Activated CD4-positive, alpha-beta memory T cell treated with anti-CD3 and anti-CD28 coated beads, Interleukin-2, amount 10 ng/mL, durations not matched to agents 7 days and 5 days (primary cell): ENCODE results near the gene SIPA1L3. TPM values are rescaled to one million over a fixed set of nuclear protein-coding genes. Genes with fewer than 3 reads are reported as not detected.
"Not testable (repeated sequence)": the region's sequence is repeated elsewhere in the genome, so short reads cannot be mapped to it uniquely, and the experiment has no call there.

Source experiments
- CTCF ChIA-PET: fragments of 350-600 bp; sonication (Branson Sonifier 250); formaldehyde crosslinking; loops from one replicate; lab custom pipeline; 2021; ENCODE audit warnings: antibody characterized with exemption, inconsistent platforms; lab: Charles Lee
- POLR2A ChIA-PET: fragments of 350-600 bp; sonication (Branson Sonifier 250); formaldehyde crosslinking; loops from one replicate; lab custom pipeline; 2021; ENCODE audit warnings: antibody characterized with exemption; lab: Charles Lee
- DNase-seq: peaks from one replicate; pipeline ENCODE4 v3.0.0-alpha.2; 2020
- H3K27ac Mint-ChIP-seq: one replicate; pipeline ENCODE4 v1.8.0; 2021; ENCODE audit warnings: mild to moderate bottlenecking, mixed read lengths
- H3K27me3 Mint-ChIP-seq: one replicate; pipeline ENCODE4 v1.8.0; 2021; ENCODE audit warnings: mixed read lengths
- H3K36me3 Mint-ChIP-seq: one replicate; pipeline ENCODE4 v1.8.0; 2021; ENCODE audit warnings: low read depth, mixed read lengths
- H3K4me1 Mint-ChIP-seq: one replicate; pipeline ENCODE4 v1.8.0; 2021; ENCODE audit warnings: mixed read lengths
- H3K4me3 Mint-ChIP-seq: one replicate; pipeline ENCODE4 v1.8.0; 2021; ENCODE audit warnings: mild to moderate bottlenecking, mixed read lengths
- H3K9me3 Mint-ChIP-seq: one replicate; pipeline ENCODE4 v1.8.0; 2021; ENCODE audit warnings: mixed read lengths
- total RNA-seq, 2 experiments: library from RNA; stranded (reverse); gene quantifications; one replicate each; pipeline ENCODE4 v1.2.3, GENCODE V29; 2021

Gene SIPA1L3, protein sequence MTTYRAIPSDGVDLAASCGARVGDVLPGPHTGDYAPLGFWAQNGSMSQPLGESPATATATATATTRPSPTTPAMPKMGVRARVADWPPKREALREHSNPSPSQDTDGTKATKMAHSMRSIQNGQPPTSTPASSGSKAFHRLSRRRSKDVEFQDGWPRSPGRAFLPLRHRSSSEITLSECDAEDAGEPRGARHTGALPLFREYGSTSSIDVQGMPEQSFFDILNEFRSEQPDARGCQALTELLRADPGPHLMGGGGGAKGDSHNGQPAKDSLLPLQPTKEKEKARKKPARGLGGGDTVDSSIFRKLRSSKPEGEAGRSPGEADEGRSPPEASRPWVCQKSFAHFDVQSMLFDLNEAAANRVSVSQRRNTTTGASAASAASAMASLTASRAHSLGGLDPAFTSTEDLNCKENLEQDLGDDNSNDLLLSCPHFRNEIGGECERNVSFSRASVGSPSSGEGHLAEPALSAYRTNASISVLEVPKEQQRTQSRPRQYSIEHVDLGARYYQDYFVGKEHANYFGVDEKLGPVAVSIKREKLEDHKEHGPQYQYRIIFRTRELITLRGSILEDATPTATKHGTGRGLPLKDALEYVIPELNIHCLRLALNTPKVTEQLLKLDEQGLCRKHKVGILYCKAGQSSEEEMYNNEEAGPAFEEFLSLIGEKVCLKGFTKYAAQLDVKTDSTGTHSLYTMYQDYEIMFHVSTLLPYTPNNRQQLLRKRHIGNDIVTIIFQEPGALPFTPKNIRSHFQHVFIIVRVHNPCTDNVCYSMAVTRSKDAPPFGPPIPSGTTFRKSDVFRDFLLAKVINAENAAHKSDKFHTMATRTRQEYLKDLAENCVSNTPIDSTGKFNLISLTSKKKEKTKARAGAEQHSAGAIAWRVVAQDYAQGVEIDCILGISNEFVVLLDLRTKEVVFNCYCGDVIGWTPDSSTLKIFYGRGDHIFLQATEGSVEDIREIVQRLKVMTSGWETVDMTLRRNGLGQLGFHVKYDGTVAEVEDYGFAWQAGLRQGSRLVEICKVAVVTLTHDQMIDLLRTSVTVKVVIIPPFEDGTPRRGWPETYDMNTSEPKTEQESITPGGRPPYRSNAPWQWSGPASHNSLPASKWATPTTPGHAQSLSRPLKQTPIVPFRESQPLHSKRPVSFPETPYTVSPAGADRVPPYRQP (N-terminal part only)
- 10 to 100 TPM; 13.6 to 15.2 TPM for total RNA-seq

DNA sequence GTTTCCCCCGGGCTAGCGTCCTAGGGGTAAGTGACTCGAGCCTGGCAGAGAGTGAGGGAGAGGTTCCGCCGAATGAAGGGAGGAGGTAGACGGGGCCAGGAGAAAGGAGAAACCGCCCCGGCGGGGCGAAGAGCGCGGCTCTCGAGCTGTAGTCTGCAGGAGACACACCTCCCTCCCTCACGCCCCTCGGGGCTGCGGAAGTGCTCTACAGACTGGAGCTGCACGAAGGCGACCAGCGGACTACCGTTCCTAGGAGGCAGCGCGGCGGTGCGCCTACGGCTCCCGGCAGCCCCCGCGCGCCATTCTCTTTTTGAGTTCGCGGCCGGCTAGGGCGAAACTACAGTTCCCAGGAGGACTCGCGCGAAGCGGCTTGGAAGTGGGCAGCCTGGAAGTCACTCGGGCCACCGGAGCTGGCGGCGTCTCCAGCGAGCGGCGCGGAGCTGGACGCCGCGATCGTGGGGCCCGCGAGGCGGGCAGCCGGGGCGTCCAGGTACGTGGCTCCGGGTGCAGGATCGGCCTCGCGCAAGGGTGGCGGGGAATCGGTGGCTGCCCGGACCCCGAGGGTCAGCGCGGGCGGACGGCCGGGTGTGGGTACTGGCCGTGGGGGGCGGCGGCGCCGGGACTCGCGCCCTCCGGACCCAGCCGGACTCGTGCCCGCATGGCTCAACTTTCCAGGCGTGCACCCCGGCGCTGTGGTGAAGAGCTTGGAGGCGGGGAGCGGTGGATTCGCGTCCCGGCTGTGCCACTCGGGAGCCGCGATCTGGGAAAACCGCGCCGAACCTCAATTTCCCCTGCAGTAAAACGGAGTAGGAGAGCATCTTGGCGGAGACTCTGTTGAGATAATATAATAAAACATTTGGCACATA is at the start of gene SIPA1L3:
TSS of gene SIPA1L3 (plus strand) at position 340 of the 866 bp plus-strand sequence. CDS start 174,358 bp downstream, outside the sequence.
- DNase-seq: peak; percentile 95
- H3K27me3 Mint-ChIP-seq: no peaks in the 10 kb centered on the region
- H3K4me1 Mint-ChIP-seq: peaks cover 16% of the 10 kb centered on the region
- peak within 1 kb of the TSS; percentile 87 for H3K4me3 Mint-ChIP-seq
- H3K36me3 Mint-ChIP-seq: no peaks in the 10 kb centered on the region
- peak within 1 kb of the TSS; percentile 72 for H3K27ac Mint-ChIP-seq
- CTCF ChIA-PET: interaction anchor here (0.5 to 3.5 kb wide), 9 partner anchors 9 to 429 kb away, joined by 3 to 23 read pairs (median 5); partner anchors contain the start of gene CATSPERG
- H3K9me3 Mint-ChIP-seq: no peaks in the 10 kb centered on the region
- POLR2A ChIA-PET: interaction anchor here (0.9 to 1.8 kb wide), 7 partner anchors 10 to 537 kb away, joined by 3 to 6 read pairs (median 4); partner anchors contain the start of genes CATSPERG, ZNF527 and ZNF573

DNA sequence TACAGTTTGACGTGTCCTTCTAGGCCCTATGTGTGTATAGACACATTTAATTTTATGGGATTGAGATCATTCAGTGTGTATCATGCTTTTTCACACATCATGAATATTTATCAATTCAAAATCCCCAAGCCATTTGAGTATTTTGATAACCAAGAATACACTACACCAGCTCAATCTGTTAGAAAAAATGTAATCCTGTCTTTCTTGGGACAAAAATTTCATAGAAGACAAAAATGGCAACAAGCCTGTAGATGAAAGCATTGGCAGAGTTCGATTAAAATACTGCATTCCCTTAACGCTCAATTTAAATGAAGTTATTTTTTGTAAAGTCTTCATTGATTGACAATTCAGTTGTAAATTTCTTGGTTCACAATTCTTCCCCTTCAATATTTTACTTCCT is 42.5 kb upstream of the SIPA1L3 start:
- CTCF ChIA-PET: no interaction called here
- H3K9me3 Mint-ChIP-seq: peaks cover 8% of the 10 kb centered on the region
- no peaks in the 10 kb centered on the region for H3K27me3 Mint-ChIP-seq
- no peaks in the 10 kb centered on the region for H3K36me3 Mint-ChIP-seq
- no peak overlapping the region for H3K4me3 Mint-ChIP-seq
- no peak for DNase-seq
- H3K27ac Mint-ChIP-seq: no peak overlapping the region
- H3K4me1 Mint-ChIP-seq: no peaks in the 10 kb centered on the region
- POLR2A ChIA-PET: no interaction called here

DNA sequence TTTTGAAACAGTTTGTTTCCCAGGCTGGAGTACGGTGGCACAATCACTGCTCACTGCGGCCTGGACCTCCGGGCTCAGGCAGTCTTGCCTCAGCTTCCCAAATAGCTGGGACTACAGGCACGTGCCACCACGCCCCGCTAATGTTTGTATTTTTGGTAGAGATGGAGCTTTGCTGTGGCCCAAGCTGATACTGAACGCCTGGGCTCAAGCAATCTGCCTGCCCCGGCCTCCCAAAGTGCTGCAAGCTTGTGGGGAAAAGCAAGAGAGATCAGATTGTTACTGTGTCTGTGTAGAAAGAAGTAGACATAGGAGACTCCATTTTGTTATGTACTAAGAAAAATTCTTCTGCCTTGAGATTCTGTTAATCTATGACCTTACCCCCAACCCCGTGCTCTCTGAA is 41.1 kb upstream of the SIPA1L3 start:
- CTCF ChIA-PET, H3K4me3 Mint-ChIP-seq, H3K27ac Mint-ChIP-seq, H3K27me3 Mint-ChIP-seq, POLR2A ChIA-PET, H3K4me1 Mint-ChIP-seq, DNase-seq, H3K36me3 Mint-ChIP-seq: not testable (repeated sequence)
- H3K9me3 Mint-ChIP-seq: peaks cover 18% of the 10 kb centered on the region

DNA sequence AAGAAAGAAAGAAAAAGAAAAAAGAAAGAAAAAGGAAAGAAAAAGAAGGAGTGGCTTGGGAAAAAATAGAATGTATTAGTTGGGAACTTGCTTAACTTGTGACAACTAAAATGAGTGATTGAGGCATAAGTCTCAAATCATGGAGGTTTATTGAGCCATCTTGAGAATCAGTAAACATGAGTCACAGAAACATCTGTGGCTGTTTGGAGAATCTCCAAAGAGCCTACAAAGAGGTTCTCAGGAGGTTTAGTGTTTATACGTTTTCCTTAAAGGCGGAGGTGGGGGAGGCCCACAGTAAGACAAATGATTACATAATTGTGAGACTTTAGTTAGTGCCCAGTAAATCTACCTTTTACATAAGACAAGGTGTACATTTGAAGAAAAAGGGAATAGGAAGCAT is 39.2 kb upstream of the SIPA1L3 start:
- POLR2A ChIA-PET: no interaction called here
- Mint-ChIP-seq H3K4me1 (no peaks in the 10 kb centered on the region), H3K9me3 (peaks cover 25% of the 10 kb centered on the region), H3K36me3 (no peaks in the 10 kb centered on the region), H3K4me3 (no peak overlapping the region), H3K27me3 (no peaks in the 10 kb centered on the region), H3K27ac (no peak overlapping the region)
- no peak for DNase-seq
- CTCF ChIA-PET: no interaction called here

DNA sequence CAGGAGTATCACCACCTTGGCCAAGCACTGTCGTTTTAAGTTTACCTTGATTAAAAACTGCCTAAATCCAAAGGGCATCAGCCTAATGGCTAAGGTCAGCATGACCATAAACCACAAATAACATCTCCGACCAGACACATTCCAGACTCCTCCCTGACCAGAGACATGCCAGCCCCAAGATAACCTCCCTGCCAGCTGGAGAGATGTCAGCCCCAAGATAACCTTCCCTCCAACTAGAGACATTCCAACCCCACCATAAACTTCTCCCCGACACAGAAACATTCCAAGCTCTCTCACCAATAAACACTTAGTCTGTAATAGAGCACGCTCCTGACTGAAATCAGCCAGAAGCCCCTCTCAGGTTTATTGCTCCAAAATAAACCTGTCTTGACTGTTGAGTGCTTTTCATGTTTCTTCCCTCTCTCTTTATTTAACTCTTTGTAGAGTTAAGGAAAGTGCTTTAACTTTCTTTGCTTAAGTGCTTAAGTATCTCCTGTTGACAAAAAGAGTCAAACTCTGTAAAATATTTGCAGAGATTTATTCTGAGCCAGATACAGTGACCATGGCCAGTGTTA is 37.2 kb upstream of the SIPA1L3 start:
- no peak for DNase-seq
- no peaks in the 10 kb centered on the region for H3K4me1 Mint-ChIP-seq
- no peak overlapping the region for H3K27ac Mint-ChIP-seq
- CTCF ChIA-PET: interaction anchor here (0.7 kb wide), 1 partner anchor 318 kb away, joined by 3 read pairs; no protein-coding TSS in a partner anchor
- no peaks in the 10 kb centered on the region for H3K36me3 Mint-ChIP-seq
- H3K9me3 Mint-ChIP-seq: peaks cover 27% of the 10 kb centered on the region
- POLR2A ChIA-PET: no interaction called here
- no peak overlapping the region for H3K4me3 Mint-ChIP-seq
- H3K27me3 Mint-ChIP-seq: no peaks in the 10 kb centered on the region

DNA sequence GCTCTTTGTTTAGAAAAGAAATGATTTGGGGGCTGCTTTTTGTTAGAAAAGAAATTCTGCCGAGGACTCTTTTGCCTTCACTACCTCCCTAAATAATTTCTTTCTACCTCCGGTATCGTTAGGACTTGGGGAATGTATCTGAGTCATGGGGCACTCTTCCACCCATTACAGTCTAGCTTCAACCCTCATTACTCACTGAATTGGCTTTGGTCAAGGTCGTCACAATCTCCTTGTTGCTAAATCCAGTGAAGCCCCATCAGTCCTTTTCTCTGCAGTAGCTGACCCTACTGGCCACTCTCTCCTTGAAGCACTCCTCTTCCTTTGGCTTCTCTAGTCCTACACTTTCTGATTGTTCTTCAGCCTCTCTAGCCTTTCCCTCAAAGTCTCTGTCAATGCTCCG is 34.6 kb upstream of the SIPA1L3 start:
- Mint-ChIP-seq H3K9me3 (peaks cover 26% of the 10 kb centered on the region), H3K36me3 (no peaks in the 10 kb centered on the region), H3K27ac (no peak overlapping the region), H3K4me3 (no peak overlapping the region), H3K4me1 (no peaks in the 10 kb centered on the region), H3K27me3 (no peaks in the 10 kb centered on the region)
- POLR2A ChIA-PET: no interaction called here
- CTCF ChIA-PET: no interaction called here
- no peak for DNase-seq

- peaks cover 28% of the 10 kb centered on the region for H3K9me3 Mint-ChIP-seq
- DNase-seq: no peak
- H3K27ac Mint-ChIP-seq: no peak overlapping the region
- CTCF ChIA-PET: no interaction called here
- H3K27me3 Mint-ChIP-seq: no peaks in the 10 kb centered on the region
- H3K36me3 Mint-ChIP-seq: no peaks in the 10 kb centered on the region
- POLR2A ChIA-PET: no interaction called here
- no peak overlapping the region for H3K4me3 Mint-ChIP-seq
- no peaks in the 10 kb centered on the region for H3K4me1 Mint-ChIP-seq
Measured at GRCh38 chr19:37874784-37875183, 32.2 kb upstream of the SIPA1L3 start.

GRCh38 chr19:37876032-37876431 is 31.0 kb upstream of the SIPA1L3 start:
- CTCF ChIA-PET: no interaction called here
- POLR2A ChIA-PET: no interaction called here

GRCh38 chr19:37877147-37877546 is 29.9 kb upstream of the SIPA1L3 start:
- Mint-ChIP-seq H3K27me3 (no peaks in the 10 kb centered on the region), H3K4me1 (no peaks in the 10 kb centered on the region), H3K36me3 (no peaks in the 10 kb centered on the region), H3K27ac (no peak overlapping the region), H3K9me3 (peaks cover 21% of the 10 kb centered on the region), H3K4me3 (no peak overlapping the region)
- no peak for DNase-seq
- POLR2A ChIA-PET: no interaction called here
- CTCF ChIA-PET: no interaction called here

More at GRCh38 chr19:37876032-37876431, 31.0 kb upstream of the SIPA1L3 start:
- no peak overlapping the region for H3K27ac Mint-ChIP-seq
- no peaks in the 10 kb centered on the region for H3K4me1 Mint-ChIP-seq
- DNase-seq: no peak
- H3K9me3 Mint-ChIP-seq: peaks cover 20% of the 10 kb centered on the region
- H3K36me3 Mint-ChIP-seq: no peaks in the 10 kb centered on the region
- H3K4me3 Mint-ChIP-seq: no peak overlapping the region
- no peaks in the 10 kb centered on the region for H3K27me3 Mint-ChIP-seq

DNA sequence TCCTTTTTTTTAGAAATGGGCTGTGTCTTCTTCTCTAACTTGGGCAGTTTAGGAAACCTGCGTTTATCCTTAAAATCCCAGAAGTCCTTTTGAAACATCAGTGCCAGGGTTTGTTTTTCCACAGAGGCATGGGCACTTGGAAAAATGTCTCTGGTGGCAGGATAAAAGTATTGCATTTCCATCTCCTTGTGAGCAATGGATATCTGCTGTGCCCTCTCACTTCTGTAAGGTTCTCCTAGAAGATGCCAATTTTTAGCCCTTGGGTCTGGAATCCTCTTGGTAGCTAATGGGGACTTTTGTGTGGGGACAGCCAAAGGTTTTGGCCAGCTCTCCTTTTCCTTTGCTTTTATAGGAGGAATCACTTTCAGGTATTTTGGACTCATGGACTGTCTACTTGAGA is 21.6 kb upstream of the SIPA1L3 start:
- H3K27ac Mint-ChIP-seq: no peak overlapping the region
- no peak overlapping the region for H3K4me3 Mint-ChIP-seq
- no peaks in the 10 kb centered on the region for H3K4me1 Mint-ChIP-seq
- ChIA-PET POLR2A (no interaction called here), CTCF (interaction anchor here (1.1 kb wide), 1 partner anchor 17 kb away, joined by 3 read pairs; no protein-coding TSS in a partner anchor)
- DNase-seq: no peak
- H3K9me3 Mint-ChIP-seq: peaks cover 7% of the 10 kb centered on the region
- no peaks in the 10 kb centered on the region for H3K27me3 Mint-ChIP-seq
- H3K36me3 Mint-ChIP-seq: no peaks in the 10 kb centered on the region

DNA sequence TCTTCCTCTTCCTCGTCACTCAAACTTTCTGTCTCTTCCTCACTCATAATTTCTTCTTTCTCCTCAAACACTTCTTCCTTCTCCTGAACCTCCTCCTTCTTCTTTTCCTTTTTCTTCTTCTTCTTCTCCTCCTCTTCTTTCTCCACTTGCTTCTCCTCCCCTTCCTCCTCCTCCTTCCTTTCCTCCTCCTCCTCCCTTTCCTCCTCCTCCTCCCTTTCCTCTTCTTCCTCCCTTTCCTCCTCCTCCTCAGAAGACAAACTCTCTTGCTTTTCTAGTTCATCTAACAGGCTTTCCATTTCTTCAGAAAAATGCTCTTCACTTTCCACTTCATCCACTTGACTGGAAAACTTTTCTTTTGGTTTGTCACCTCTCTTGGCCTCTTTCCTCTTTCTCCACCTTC is 20.4 kb upstream of the SIPA1L3 start:
- Mint-ChIP-seq H3K36me3 (no peaks in the 10 kb centered on the region), H3K27me3 (no peaks in the 10 kb centered on the region), H3K9me3 (peaks cover 7% of the 10 kb centered on the region), H3K4me3 (no peak overlapping the region), H3K27ac (no peak overlapping the region), H3K4me1 (no peaks in the 10 kb centered on the region)
- POLR2A ChIA-PET: no interaction called here
- CTCF ChIA-PET: interaction anchor here (1.1 kb wide), 1 partner anchor 16 kb away, joined by 3 read pairs; no protein-coding TSS in a partner anchor
- no peak for DNase-seq
